ENCODE results near the gene GPS2. TPM values are rescaled to one million over a fixed set of nuclear protein-coding genes. Genes with fewer than 3 reads are reported as not detected.

GPS2 gene
- total RNA-seq, 4 donors from 2014 or later: 52.7 to 89.2 (median 75.6) TPM

DNA sequence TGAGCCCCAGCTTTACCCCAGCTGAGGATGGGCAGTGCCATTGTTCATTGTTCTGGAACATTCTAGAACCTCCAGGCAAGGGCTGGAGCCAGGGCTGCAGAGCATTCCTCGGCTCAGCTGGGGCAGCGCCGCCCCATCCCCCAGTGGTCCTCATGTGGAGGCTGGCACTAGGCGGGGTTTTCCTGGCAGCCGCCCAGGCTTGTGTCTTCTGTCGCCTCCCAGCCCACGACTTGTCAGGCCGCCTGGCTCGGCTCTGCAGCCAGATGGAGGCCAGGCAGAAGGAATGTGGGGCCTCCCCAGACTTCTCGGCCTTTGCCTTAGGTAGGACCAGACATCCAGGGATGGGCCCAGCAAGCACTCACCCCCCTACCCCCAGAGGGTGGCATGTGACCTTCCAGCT lies 39.9 kb upstream of the GPS2 start, which contains the start of gene TMEM95:
TMEM95 (plus strand) TSS at position 104 of the 400 bp plus-strand sequence; CDS start at position 153, 49 bp downstream.
- TF ChIP-seq, protein P1, sequence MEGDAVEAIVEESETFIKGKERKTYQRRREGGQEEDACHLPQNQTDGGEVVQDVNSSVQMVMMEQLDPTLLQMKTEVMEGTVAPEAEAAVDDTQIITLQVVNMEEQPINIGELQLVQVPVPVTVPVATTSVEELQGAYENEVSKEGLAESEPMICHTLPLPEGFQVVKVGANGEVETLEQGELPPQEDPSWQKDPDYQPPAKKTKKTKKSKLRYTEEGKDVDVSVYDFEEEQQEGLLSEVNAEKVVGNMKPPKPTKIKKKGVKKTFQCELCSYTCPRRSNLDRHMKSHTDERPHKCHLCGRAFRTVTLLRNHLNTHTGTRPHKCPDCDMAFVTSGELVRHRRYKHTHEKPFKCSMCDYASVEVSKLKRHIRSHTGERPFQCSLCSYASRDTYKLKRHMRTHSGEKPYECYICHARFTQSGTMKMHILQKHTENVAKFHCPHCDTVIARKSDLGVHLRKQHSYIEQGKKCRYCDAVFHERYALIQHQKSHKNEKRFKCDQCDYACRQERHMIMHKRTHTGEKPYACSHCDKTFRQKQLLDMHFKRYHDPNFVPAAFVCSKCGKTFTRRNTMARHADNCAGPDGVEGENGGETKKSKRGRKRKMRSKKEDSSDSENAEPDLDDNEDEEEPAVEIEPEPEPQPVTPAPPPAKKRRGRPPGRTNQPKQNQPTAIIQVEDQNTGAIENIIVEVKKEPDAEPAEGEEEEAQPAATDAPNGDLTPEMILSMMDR (IDR thresholded peaks at IDR 0.05; ENCODE audit: low read depth): no peak

DNA sequence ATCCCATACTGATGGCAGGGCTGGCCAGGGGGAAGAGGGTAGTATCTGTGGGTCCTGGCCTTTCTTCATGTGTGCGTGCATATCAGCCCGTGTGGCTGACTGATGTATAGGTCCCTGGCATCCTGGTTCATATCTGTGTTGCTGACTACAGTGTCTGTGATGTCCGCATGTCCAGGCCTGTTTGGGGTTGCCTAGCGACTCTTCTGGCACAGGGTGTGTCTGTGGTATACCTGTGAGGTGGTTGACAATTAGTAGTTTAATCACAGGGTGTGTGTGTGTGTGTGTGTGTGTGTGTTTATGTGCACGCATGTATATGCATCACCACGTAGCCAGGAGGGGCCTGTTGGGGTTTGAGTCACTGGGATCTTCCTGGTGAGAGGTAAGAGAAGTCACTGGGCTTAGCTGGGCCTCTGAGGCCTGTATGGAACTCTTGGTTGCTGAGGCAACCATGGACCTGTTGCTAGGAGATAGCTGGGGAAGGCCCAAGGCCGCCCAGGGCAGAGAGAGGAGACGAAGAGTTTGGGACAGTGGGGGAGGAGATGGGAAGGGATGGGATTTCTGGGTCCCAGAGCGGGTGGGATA lies 39.2 kb upstream of the GPS2 start:
- TF ChIP-seq, protein P1 (IDR thresholded peaks at IDR 0.05; ENCODE audit: low read depth): no peak

DNA sequence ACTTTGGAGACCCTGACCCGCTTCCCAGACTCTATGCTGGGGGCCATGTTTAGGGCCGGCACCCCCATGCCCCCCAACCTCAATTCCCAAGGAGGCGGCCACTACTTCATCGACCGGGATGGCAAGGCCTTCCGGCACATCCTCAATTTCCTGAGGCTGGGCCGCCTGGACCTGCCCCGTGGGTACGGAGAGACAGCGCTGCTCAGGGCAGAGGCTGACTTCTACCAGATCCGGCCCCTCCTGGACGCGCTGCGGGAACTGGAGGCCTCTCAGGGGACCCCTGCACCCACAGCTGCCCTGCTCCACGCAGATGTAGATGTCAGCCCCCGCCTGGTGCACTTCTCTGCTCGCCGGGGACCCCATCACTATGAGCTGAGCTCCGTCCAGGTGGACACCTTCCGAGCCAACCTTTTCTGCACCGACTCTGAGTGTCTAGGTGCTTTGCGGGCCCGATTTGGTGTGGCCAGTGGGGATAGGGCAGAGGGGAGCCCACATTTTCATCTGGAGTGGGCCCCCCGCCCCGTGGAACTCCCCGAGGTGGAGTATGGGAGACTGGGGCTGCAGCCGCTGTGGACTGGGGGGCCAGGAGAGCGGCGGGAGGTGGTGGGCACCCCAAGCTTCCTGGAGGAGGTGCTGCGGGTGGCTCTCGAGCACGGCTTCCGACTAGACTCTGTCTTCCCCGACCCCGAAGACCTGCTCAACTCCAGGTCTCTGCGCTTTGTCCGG lies 37.9 kb upstream of the GPS2 start:
- TF ChIP-seq, protein P1 (IDR thresholded peaks at IDR 0.05; ENCODE audit: low read depth): no peak

DNA sequence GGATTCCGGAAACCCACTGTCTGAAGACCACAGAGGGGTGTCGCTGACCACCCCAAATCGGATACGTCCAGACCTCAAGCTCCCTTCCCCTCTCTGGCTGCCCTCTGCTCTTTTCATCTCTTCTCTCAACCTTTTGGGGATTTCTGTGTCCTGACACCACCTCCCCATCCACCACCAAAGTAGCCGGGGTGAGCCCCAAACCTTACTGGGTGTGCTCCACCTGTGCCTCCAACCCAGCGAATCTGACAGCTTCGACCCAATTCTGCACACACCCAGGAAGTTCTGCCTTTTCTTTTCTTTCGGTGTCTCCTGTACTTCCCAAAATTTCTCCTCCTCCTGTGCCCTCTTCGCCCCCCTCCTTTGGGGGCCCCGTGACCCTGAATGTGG lies 37.3 kb upstream of the GPS2 start:
- TF ChIP-seq, protein P1 (IDR thresholded peaks at IDR 0.05; ENCODE audit: low read depth): no peak

DNA sequence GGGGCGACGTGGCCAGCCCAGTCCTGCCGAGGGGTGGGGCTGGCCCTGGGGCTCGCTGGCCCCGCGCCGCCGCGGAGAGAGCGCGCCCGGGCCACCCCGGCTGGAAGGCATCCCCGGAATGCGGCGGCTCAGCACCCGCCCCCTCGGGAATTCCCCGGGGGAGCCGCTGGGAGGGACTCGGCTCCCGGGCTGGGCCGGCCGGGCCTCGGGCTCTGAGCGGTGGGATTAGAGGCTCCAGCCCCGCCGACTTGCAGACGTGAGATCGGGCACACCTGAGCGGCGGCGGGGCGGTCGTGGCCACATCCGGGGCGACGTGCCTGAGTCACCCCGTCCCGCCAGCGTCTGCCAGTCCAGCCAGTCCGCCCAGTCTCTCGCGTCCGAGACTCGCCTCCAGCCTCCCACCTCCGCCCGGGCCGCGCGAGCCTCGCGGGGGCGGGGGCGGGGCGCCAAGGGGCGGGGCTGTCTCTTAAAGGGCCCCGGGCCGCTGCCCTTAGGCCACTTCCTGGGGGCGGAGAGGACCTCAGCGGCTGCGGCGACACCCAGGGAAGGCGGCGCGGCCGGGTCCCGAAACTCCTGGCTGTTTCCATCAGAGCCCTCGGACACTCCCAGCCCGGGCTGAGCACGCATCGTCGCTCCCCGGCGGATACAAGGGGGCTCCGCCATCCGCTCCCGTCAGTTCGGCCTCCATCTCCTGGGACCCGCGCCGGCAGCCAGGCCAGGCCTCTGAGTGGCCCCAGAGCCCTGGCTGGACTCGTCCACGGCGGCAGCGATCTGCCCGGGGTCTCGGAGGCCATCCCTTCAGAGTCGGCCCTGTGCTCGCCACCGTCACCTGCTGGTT lies 36.7 kb upstream of the GPS2 start, which contains the start of gene KCTD11:
KCTD11 (plus strand) TSS at position 498 of the 838 bp plus-strand sequence.
- TF ChIP-seq, protein P1 (IDR thresholded peaks at IDR 0.05; ENCODE audit: low read depth): no peak

DNA sequence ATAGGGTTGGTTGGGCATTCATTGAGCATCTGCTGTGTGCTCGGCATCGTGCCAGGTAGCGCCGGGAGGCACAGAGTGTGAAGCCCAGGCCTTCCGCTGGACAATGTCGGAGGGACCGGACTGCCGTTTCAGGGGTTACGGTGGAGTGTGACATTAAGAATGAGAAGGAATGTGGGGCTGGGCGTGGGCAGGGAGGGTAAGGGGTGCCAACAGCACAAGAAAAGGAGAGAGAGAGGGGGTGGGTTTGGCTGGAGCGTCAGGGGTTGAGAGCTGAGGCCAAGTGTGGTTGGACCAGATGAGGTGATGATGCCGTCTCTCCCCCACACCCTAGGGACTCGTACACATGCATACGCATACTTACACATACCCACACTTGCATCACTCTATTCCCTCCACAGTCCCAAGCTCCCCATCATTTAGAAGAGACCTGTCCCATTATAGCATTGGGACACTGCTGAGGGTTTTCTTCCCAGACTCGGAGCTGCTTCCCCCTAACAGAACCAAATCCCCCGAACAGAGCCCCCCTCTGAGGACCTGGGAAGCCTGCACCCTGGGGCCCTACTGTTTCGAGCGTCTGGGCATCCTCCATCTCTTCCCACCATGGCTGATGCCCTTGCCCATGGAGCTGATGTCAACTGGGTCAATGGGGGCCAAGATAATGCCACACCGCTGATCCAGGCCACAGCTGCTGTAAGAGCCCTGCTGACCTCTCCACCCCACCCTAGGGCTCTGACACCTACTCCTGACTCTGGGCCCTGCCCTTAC lies 33.5 kb upstream of the GPS2 start:
- TF ChIP-seq, protein P1 (IDR thresholded peaks at IDR 0.05; ENCODE audit: low read depth): no peak
